Bladder microvascular endothelial cell (primary cell): ENCODE measurements around the gene TTC32. TPM values are rescaled to one million over a fixed set of nuclear protein-coding genes. Genes with fewer than 3 reads are reported as not detected.

Experiments used
- total RNA-seq: library from RNA; depleted of rRNA; stranded (reverse); fragments of >200 nt; gene quantifications from 2 replicates; pipeline ENCODE4 v1.2.3, GENCODE V29; 2014

The TTC32 gene
- 4.0 and 10.0 TPM in 2 replicates for total RNA-seq

DNA sequence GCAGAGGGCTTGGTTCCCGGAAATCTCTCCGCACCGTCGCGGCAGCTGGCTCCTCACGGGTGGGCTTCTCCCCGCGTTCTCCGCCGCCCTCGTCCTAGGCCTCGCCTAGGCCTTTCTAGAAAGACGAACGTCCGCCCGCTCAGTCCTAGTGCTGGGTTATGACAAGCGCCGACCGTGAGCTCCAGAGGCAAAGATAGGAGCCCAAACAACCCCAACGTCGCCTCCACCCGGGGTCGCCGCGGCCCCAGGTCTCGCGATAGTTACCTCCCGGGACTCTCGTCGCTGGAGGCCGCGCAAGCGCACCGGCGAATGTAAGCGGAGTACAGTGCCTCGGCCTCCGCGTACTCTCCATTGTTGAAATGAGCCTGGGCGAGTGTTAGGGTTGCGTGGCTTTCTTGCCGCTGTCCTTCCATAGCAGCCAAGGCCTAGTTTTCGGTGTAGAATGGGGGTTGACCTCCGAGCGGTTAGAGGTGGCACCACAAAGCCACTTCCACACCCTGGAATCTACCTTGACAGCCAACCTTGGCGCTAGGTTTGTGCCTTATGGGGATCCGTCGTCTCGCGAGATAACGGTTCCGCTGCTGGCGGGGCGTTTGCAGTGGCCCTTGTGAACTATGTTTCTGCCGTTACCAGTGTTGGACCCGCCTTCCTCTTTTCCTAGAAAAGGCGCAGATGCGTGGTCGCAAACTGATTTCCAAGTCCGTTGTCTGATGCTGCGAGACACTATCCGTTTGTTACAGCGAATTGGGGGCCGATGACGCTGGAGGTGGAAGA is at the start of gene TTC32:
Gene TTC32, minus strand, starts transcription at position 542 of the 774 bp plus-strand sequence. Its CDS starts 129 bp downstream, at position 413.

Other genes with a start within 250 kb of the TTC32 start
- 5.3 and 12.1 TPM in 2 replicates for gene WDR35, start 88.1 kb upstream of the TTC32 start, total RNA-seq
- gene MATN3, start 110.7 kb upstream of the TTC32 start, total RNA-seq = 1.0 and 1.9 TPM in 2 replicates
- gene LAPTM4A, start 149.6 kb upstream of the TTC32 start, total RNA-seq = 76.3 and 170 TPM in 2 replicates